ENCODE results near the gene ASTN1.

Gene ASTN1

GRCh38 chr1:176932114-176933104, 232.1 kb downstream of the ASTN1 start:
- DNase-seq (ENCODE audit: insufficient read length, low spot score) (no peak), FAIRE-seq (no peak)
- TF ChIP-seq POU2F2 (IDR thresholded peaks at IDR 0.05; ENCODE audit: low read depth, low read length) (no peak), TAF1 (IDR thresholded peaks at IDR 0.05; ENCODE audit: low read depth, low read length) (no peak), PAX5 (IDR thresholded peaks at IDR 0.05; ENCODE audit: insufficient read depth, low read length, severe bottlenecking) (no peak), POLR2A (IDR thresholded peaks at IDR 0.05; ENCODE audit: low read depth, low read length) (no peak), SPI1 (IDR thresholded peaks at IDR 0.05; ENCODE audit: low read depth, low read length) (no peak), POLR2AphosphoS5 (IDR thresholded peaks at IDR 0.05; ENCODE audit: low read depth, low read length) (no peak)

- no peak for TF ChIP-seq POLR2A (IDR thresholded peaks at IDR 0.05; ENCODE audit: low read depth, low read length)
- TF ChIP-seq TAF1 (IDR thresholded peaks at IDR 0.05; ENCODE audit: low read depth, low read length) = no peak
- TF ChIP-seq PAX5 (IDR thresholded peaks at IDR 0.05; ENCODE audit: insufficient read depth, low read length, severe bottlenecking) = no peak
- TF ChIP-seq POLR2AphosphoS5 (IDR thresholded peaks at IDR 0.05; ENCODE audit: low read depth, low read length) = no peak
- TF ChIP-seq POU2F2 (IDR thresholded peaks at IDR 0.05; ENCODE audit: low read depth, low read length) = no peak
- TF ChIP-seq SPI1 (IDR thresholded peaks at IDR 0.05; ENCODE audit: low read depth, low read length) = no peak
- FAIRE-seq = no peak
- DNase-seq (ENCODE audit: insufficient read length, low spot score) = no peak
Observed at GRCh38 chr1:176931526-176931925, 233.0 kb downstream of the ASTN1 start.

- no peak for TF ChIP-seq POLR2AphosphoS5 (IDR thresholded peaks at IDR 0.05; ENCODE audit: low read depth, low read length)
- FAIRE-seq (no peak), DNase-seq (ENCODE audit: insufficient read length, low spot score) (no peak)
Observed at GRCh38 chr1:176926330-176927086, 238.0 kb downstream of the ASTN1 start.

- DNase-seq (ENCODE audit: insufficient read length, low spot score) (no peak), FAIRE-seq (no peak)
- no peak for TF ChIP-seq PAX5 (IDR thresholded peaks at IDR 0.05; ENCODE audit: insufficient read depth, low read length, severe bottlenecking)
- no peak for TF ChIP-seq TAF1 (IDR thresholded peaks at IDR 0.05; ENCODE audit: low read depth, low read length)
- TF ChIP-seq POLR2AphosphoS5 (IDR thresholded peaks at IDR 0.05; ENCODE audit: low read depth, low read length) = no peak
- no peak for TF ChIP-seq POU2F2 (IDR thresholded peaks at IDR 0.05; ENCODE audit: low read depth, low read length)
- no peak for TF ChIP-seq SPI1 (IDR thresholded peaks at IDR 0.05; ENCODE audit: low read depth, low read length)
- TF ChIP-seq POLR2A (IDR thresholded peaks at IDR 0.05; ENCODE audit: low read depth, low read length) = no peak
Observed at GRCh38 chr1:176925223-176925622, 239.3 kb downstream of the ASTN1 start.

GRCh38 chr1:176923283-176923682, 241.2 kb downstream of the ASTN1 start:
- FAIRE-seq (no peak), DNase-seq (ENCODE audit: insufficient read length, low spot score) (no peak)
- no peak for TF ChIP-seq POLR2AphosphoS5 (IDR thresholded peaks at IDR 0.05; ENCODE audit: low read depth, low read length)

- no peak for DNase-seq (ENCODE audit: insufficient read length, low spot score)
- TF ChIP-seq POLR2A (IDR thresholded peaks at IDR 0.05; ENCODE audit: low read depth, low read length) (no peak), TAF1 (IDR thresholded peaks at IDR 0.05; ENCODE audit: low read depth, low read length) (no peak), POU2F2 (IDR thresholded peaks at IDR 0.05; ENCODE audit: low read depth, low read length) (no peak), PAX5 (IDR thresholded peaks at IDR 0.05; ENCODE audit: insufficient read depth, low read length, severe bottlenecking) (no peak), POLR2AphosphoS5 (IDR thresholded peaks at IDR 0.05; ENCODE audit: low read depth, low read length) (no peak), SPI1 (IDR thresholded peaks at IDR 0.05; ENCODE audit: low read depth, low read length) (no peak)
- FAIRE-seq = no peak
Observed at GRCh38 chr1:176919386-176920378, 244.8 kb downstream of the ASTN1 start.

- DNase-seq (ENCODE audit: insufficient read length, low spot score) (no peak), FAIRE-seq (no peak)
- TF ChIP-seq POLR2AphosphoS5 (IDR thresholded peaks at IDR 0.05; ENCODE audit: low read depth, low read length) (no peak), PAX5 (IDR thresholded peaks at IDR 0.05; ENCODE audit: insufficient read depth, low read length, severe bottlenecking) (no peak)
Observed at GRCh38 chr1:176905648-176906047, 258.9 kb downstream of the ASTN1 start.

- no peak for TF ChIP-seq SPI1 (IDR thresholded peaks at IDR 0.05; ENCODE audit: low read depth, low read length)
- no peak for FAIRE-seq
- no peak for DNase-seq (ENCODE audit: insufficient read length, low spot score)
Observed at GRCh38 chr1:176904057-176904751, 260.3 kb downstream of the ASTN1 start.

GRCh38 chr1:176903474-176903873, 261.0 kb downstream of the ASTN1 start:
- no peak for TF ChIP-seq POU2F2 (IDR thresholded peaks at IDR 0.05; ENCODE audit: low read depth, low read length)
- TF ChIP-seq POLR2AphosphoS5 (IDR thresholded peaks at IDR 0.05; ENCODE audit: low read depth, low read length) = no peak
- no peak for TF ChIP-seq TAF1 (IDR thresholded peaks at IDR 0.05; ENCODE audit: low read depth, low read length)
- no peak for TF ChIP-seq SPI1 (IDR thresholded peaks at IDR 0.05; ENCODE audit: low read depth, low read length)
- TF ChIP-seq PAX5 (IDR thresholded peaks at IDR 0.05; ENCODE audit: insufficient read depth, low read length, severe bottlenecking) = no peak
- TF ChIP-seq POLR2A (IDR thresholded peaks at IDR 0.05; ENCODE audit: low read depth, low read length) = no peak
- no peak for DNase-seq (ENCODE audit: insufficient read length, low spot score)
- FAIRE-seq = no peak

All from GM12891 (cell line).